ENCODE measurements around the gene GIMAP1. TPM values are rescaled to one million over a fixed set of nuclear protein-coding genes. Genes with fewer than 3 reads are reported as not detected.

Gene GIMAP1
- total RNA-seq, 2 donors from 2014 or later, result 6.6 to 8.8 TPM

GRCh38 chr7:150703209-150703608 lies 13.2 kb upstream of the GIMAP1 start:
- H3K36me3 Mint-ChIP-seq, result peaks cover 74% of the 10 kb centered on the region
- ATAC-seq (no peak), DNase-seq (ENCODE audit: low spot score) (no peak)
- H3K27me3 Mint-ChIP-seq, result no peaks in the 10 kb centered on the region
- no peak overlapping the region for H3K27ac Mint-ChIP-seq
- peaks cover 0 to 3% of the 10 kb centered on the region in 2 donors for H3K4me1 Mint-ChIP-seq (ENCODE audit: low read depth in 2 of 2)
- H3K4me3 Mint-ChIP-seq, result no peak overlapping the region
- peaks cover 43% of the 10 kb centered on the region for H3K9me3 Mint-ChIP-seq

GRCh38 chr7:150715293-150715692 lies 1.1 kb upstream of the GIMAP1 start:
- H3K4me1 Mint-ChIP-seq (ENCODE audit: low read depth in 2 of 2), result peaks cover 50 to 68% of the 10 kb centered on the region in 2 donors
- peak overlapping the region; percentile 81 for H3K4me3 Mint-ChIP-seq
- ATAC-seq (no peak), DNase-seq (ENCODE audit: low spot score) (no peak)
- no peaks in the 10 kb centered on the region for H3K27me3 Mint-ChIP-seq
- peak overlapping the region; percentile 99 for H3K27ac Mint-ChIP-seq
- peaks cover 12% of the 10 kb centered on the region for H3K9me3 Mint-ChIP-seq
- peaks cover 43% of the 10 kb centered on the region for H3K36me3 Mint-ChIP-seq

GRCh38 chr7:150715738-150716137 lies 675 bp upstream of the GIMAP1 start:
- Mint-ChIP-seq H3K9me3 (peaks cover 12% of the 10 kb centered on the region), H3K4me1 (ENCODE audit: low read depth in 2 of 2) (peaks cover 51 to 68% of the 10 kb centered on the region in 2 donors), H3K36me3 (peaks cover 43% of the 10 kb centered on the region)

GRCh38 chr7:150716939-150717338 lies 526 bp downstream of the GIMAP1 start:
- peaks cover 54% of the 10 kb centered on the region for H3K36me3 Mint-ChIP-seq
- H3K27me3 Mint-ChIP-seq, result no peaks in the 10 kb centered on the region
- ATAC-seq (peak in 1 of 2 donors; percentile 43), DNase-seq (ENCODE audit: low spot score) (no peak)
- peaks cover 12% of the 10 kb centered on the region for H3K9me3 Mint-ChIP-seq
- H3K27ac Mint-ChIP-seq, result peak overlapping the region; percentile 99
- peaks cover 60 to 78% of the 10 kb centered on the region in 2 donors for H3K4me1 Mint-ChIP-seq (ENCODE audit: low read depth in 2 of 2)
- H3K4me3 Mint-ChIP-seq, result peak overlapping the region; percentile 81

More at GRCh38 chr7:150715738-150716137, 675 bp upstream of the GIMAP1 start:
- ATAC-seq, result peak in 1 of 2 donors; percentile 65
- Mint-ChIP-seq H3K27me3 (no peaks in the 10 kb centered on the region), H3K27ac (peak overlapping the region; percentile 99), H3K4me3 (peak overlapping the region; percentile 81)
- DNase-seq (ENCODE audit: low spot score), result no peak

GRCh38 chr7:150717814-150718420 lies 1.5 kb downstream of the GIMAP1 start:
- Mint-ChIP-seq H3K4me3 (peak overlapping the region; percentile 81), H3K4me1 (ENCODE audit: low read depth in 2 of 2) (peaks cover 66 to 80% of the 10 kb centered on the region in 2 donors), H3K36me3 (peaks cover 50% of the 10 kb centered on the region), H3K9me3 (peaks cover 8% of the 10 kb centered on the region), H3K27ac (peak overlapping the region; percentile 99), H3K27me3 (no peaks in the 10 kb centered on the region)
- DNase-seq (ENCODE audit: low spot score) (no peak), ATAC-seq (no peak)

GRCh38 chr7:150719436-150719835 lies 3.0 kb downstream of the GIMAP1 start:
- Mint-ChIP-seq H3K4me3 (peak overlapping the region; percentile 81), H3K9me3 (peaks cover 4% of the 10 kb centered on the region), H3K4me1 (ENCODE audit: low read depth in 2 of 2) (peaks cover 70 to 83% of the 10 kb centered on the region in 2 donors), H3K27me3 (no peaks in the 10 kb centered on the region), H3K36me3 (peaks cover 58% of the 10 kb centered on the region), H3K27ac (peak overlapping the region; percentile 99)
- no peak for ATAC-seq
- DNase-seq (ENCODE audit: low spot score), result no peak

- Mint-ChIP-seq H3K36me3 (peaks cover 59% of the 10 kb centered on the region), H3K27ac (peak overlapping the region; percentile 99), H3K4me1 (ENCODE audit: low read depth in 2 of 2) (peaks cover 66 to 75% of the 10 kb centered on the region in 2 donors), H3K9me3 (no peaks in the 10 kb centered on the region), H3K4me3 (peak overlapping the region; percentile 81), H3K27me3 (no peaks in the 10 kb centered on the region)
- ATAC-seq, result no peak
- no peak for DNase-seq (ENCODE audit: low spot score)
These were observed 3.8 kb downstream of the GIMAP1 start for GRCh38 chr7:150719960-150720891.

- Mint-ChIP-seq H3K36me3 (peaks cover 60% of the 10 kb centered on the region), H3K4me1 (ENCODE audit: low read depth in 2 of 2) (peaks cover 56 to 57% of the 10 kb centered on the region in 2 donors), H3K27me3 (no peaks in the 10 kb centered on the region), H3K27ac (peak overlapping the region; percentile 40 to 60), H3K9me3 (no peaks in the 10 kb centered on the region), H3K4me3 (no peak overlapping the region)
- DNase-seq (ENCODE audit: low spot score) (no peak), ATAC-seq (no peak)
These were observed 5.6 kb downstream of the GIMAP1 start for GRCh38 chr7:150721970-150722373.

GRCh38 chr7:150722431-150722931 lies 6.1 kb downstream of the GIMAP1 start:
- Mint-ChIP-seq H3K27ac (peak overlapping the region; percentile 40 to 60), H3K27me3 (no peaks in the 10 kb centered on the region), H3K36me3 (peaks cover 62% of the 10 kb centered on the region), H3K4me1 (ENCODE audit: low read depth in 2 of 2) (peaks cover 54 to 59% of the 10 kb centered on the region in 2 donors), H3K9me3 (peaks cover under 1% of the 10 kb centered on the region), H3K4me3 (no peak overlapping the region)
- ATAC-seq, result no peak
- DNase-seq (ENCODE audit: low spot score), result no peak

- peaks cover 52 to 56% of the 10 kb centered on the region in 2 donors for H3K4me1 Mint-ChIP-seq (ENCODE audit: low read depth in 2 of 2)
- ATAC-seq (no peak), DNase-seq (ENCODE audit: low spot score) (no peak)
- H3K27me3 Mint-ChIP-seq, result no peaks in the 10 kb centered on the region
- no peak overlapping the region for H3K4me3 Mint-ChIP-seq
- H3K36me3 Mint-ChIP-seq, result peaks cover 67% of the 10 kb centered on the region
- peaks cover 8% of the 10 kb centered on the region for H3K9me3 Mint-ChIP-seq
- H3K27ac Mint-ChIP-seq, result peak overlapping the region; percentile 14 to 40
These were observed 7.1 kb downstream of the GIMAP1 start for GRCh38 chr7:150723467-150723866.

GRCh38 chr7:150727381-150727780 lies 11.0 kb downstream of the GIMAP1 start:
- peaks cover 46 to 48% of the 10 kb centered on the region in 2 donors for H3K4me1 Mint-ChIP-seq (ENCODE audit: low read depth in 2 of 2)
- no peaks in the 10 kb centered on the region for H3K27me3 Mint-ChIP-seq
- peaks cover 11% of the 10 kb centered on the region for H3K9me3 Mint-ChIP-seq
- ATAC-seq (no peak), DNase-seq (ENCODE audit: low spot score) (no peak)
- peaks cover 43% of the 10 kb centered on the region for H3K36me3 Mint-ChIP-seq
- H3K27ac Mint-ChIP-seq, result peak overlapping the region; percentile 52 to 66
- H3K4me3 Mint-ChIP-seq, result no peak overlapping the region

- Mint-ChIP-seq H3K27me3 (no peaks in the 10 kb centered on the region), H3K4me1 (ENCODE audit: low read depth in 2 of 2) (peaks cover 47 to 50% of the 10 kb centered on the region in 2 donors), H3K36me3 (peaks cover 43% of the 10 kb centered on the region), H3K4me3 (no peak overlapping the region), H3K9me3 (peaks cover 11% of the 10 kb centered on the region), H3K27ac (peak overlapping the region; percentile 52 to 66)
- DNase-seq (ENCODE audit: low spot score), result no peak
- no peak for ATAC-seq
These were observed 11.6 kb downstream of the GIMAP1 start for GRCh38 chr7:150728011-150728410.

- H3K27me3 Mint-ChIP-seq, result no peaks in the 10 kb centered on the region
- no peak for DNase-seq (ENCODE audit: low spot score)
- H3K27ac Mint-ChIP-seq, result peak overlapping the region; percentile 52 to 66
- H3K4me3 Mint-ChIP-seq, result peak overlapping the region; percentile 38
- no peak for ATAC-seq
- H3K36me3 Mint-ChIP-seq, result peaks cover 37% of the 10 kb centered on the region
- H3K9me3 Mint-ChIP-seq, result peaks cover 14% of the 10 kb centered on the region
- peaks cover 47 to 53% of the 10 kb centered on the region in 2 donors for H3K4me1 Mint-ChIP-seq (ENCODE audit: low read depth in 2 of 2)
These were observed 12.2 kb downstream of the GIMAP1 start for GRCh38 chr7:150728609-150729008.
